ENCODE data around the gene MS4A6A. TPM values are rescaled to one million over a fixed set of nuclear protein-coding genes. Genes with fewer than 3 reads are reported as not detected.
"Not testable (repeated sequence)": the region's sequence is repeated elsewhere in the genome, so short reads cannot be mapped to it uniquely, and the experiment has no call there.

MS4A6A gene
- total RNA-seq, 1 donor from 2014 or later = not detected

- H3K4me3 Mint-ChIP-seq (ENCODE audit: unreplicated experiment) = no peak overlapping the region
- H3K27ac Mint-ChIP-seq (ENCODE audit: unreplicated experiment) = no peak overlapping the region
- peaks cover 1% of the 10 kb centered on the region for H3K4me1 Mint-ChIP-seq (ENCODE audit: low read depth, unreplicated experiment)
- no peak for DNase-seq
- no peaks in the 10 kb centered on the region for H3K27me3 Mint-ChIP-seq (ENCODE audit: unreplicated experiment)
- H3K9me3 Mint-ChIP-seq (ENCODE audit: unreplicated experiment) = peaks cover 7% of the 10 kb centered on the region
- no peak for TF ChIP-seq CTCF (IDR thresholded peaks at IDR 0.05; ENCODE audit: partially characterized antibody, unreplicated experiment)
- H3K36me3 Mint-ChIP-seq (ENCODE audit: unreplicated experiment) = peaks cover 8% of the 10 kb centered on the region
Measured at GRCh38 chr11:60129853-60130252, 53.0 kb downstream of the MS4A6A start.

GRCh38 chr11:60128866-60129265 is 54.0 kb downstream of the MS4A6A start:
- not testable (repeated sequence) for H3K4me3 Mint-ChIP-seq (ENCODE audit: unreplicated experiment); DNase-seq; H3K9me3 Mint-ChIP-seq (ENCODE audit: unreplicated experiment); H3K36me3 Mint-ChIP-seq (ENCODE audit: unreplicated experiment); H3K27me3 Mint-ChIP-seq (ENCODE audit: unreplicated experiment); H3K4me1 Mint-ChIP-seq (ENCODE audit: low read depth, unreplicated experiment); H3K27ac Mint-ChIP-seq (ENCODE audit: unreplicated experiment)

GRCh38 chr11:60128376-60128775 is 54.5 kb downstream of the MS4A6A start:
- no peak overlapping the region for H3K4me3 Mint-ChIP-seq (ENCODE audit: unreplicated experiment)
- no peak for TF ChIP-seq CTCF (IDR thresholded peaks at IDR 0.05; ENCODE audit: partially characterized antibody, unreplicated experiment)
- peaks cover 1% of the 10 kb centered on the region for H3K4me1 Mint-ChIP-seq (ENCODE audit: low read depth, unreplicated experiment)
- peaks cover 7% of the 10 kb centered on the region for H3K9me3 Mint-ChIP-seq (ENCODE audit: unreplicated experiment)
- H3K36me3 Mint-ChIP-seq (ENCODE audit: unreplicated experiment) = peaks cover 3% of the 10 kb centered on the region
- H3K27me3 Mint-ChIP-seq (ENCODE audit: unreplicated experiment) = no peaks in the 10 kb centered on the region
- H3K27ac Mint-ChIP-seq (ENCODE audit: unreplicated experiment) = no peak overlapping the region
- no peak for DNase-seq

- no peak for TF ChIP-seq CTCF (IDR thresholded peaks at IDR 0.05; ENCODE audit: partially characterized antibody, unreplicated experiment)
- peaks cover 1% of the 10 kb centered on the region for H3K4me1 Mint-ChIP-seq (ENCODE audit: low read depth, unreplicated experiment)
- H3K36me3 Mint-ChIP-seq (ENCODE audit: unreplicated experiment) = no peaks in the 10 kb centered on the region
- no peak for DNase-seq
- H3K4me3 Mint-ChIP-seq (ENCODE audit: unreplicated experiment) = no peak overlapping the region
- no peaks in the 10 kb centered on the region for H3K27me3 Mint-ChIP-seq (ENCODE audit: unreplicated experiment)
- H3K9me3 Mint-ChIP-seq (ENCODE audit: unreplicated experiment) = peaks cover 4% of the 10 kb centered on the region
- H3K27ac Mint-ChIP-seq (ENCODE audit: unreplicated experiment) = no peak overlapping the region
Measured at GRCh38 chr11:60127311-60127811, 55.5 kb downstream of the MS4A6A start.

- Mint-ChIP-seq H3K27ac (ENCODE audit: unreplicated experiment) (no peak overlapping the region), H3K9me3 (ENCODE audit: unreplicated experiment) (peaks cover 4% of the 10 kb centered on the region), H3K27me3 (ENCODE audit: unreplicated experiment) (no peaks in the 10 kb centered on the region), H3K4me3 (ENCODE audit: unreplicated experiment) (no peak overlapping the region), H3K36me3 (ENCODE audit: unreplicated experiment) (no peaks in the 10 kb centered on the region), H3K4me1 (ENCODE audit: low read depth, unreplicated experiment) (peaks cover 1% of the 10 kb centered on the region)
- DNase-seq = no peak
- TF ChIP-seq CTCF (IDR thresholded peaks at IDR 0.05; ENCODE audit: partially characterized antibody, unreplicated experiment) = no peak
Measured at GRCh38 chr11:60125956-60126585, 56.8 kb downstream of the MS4A6A start.

Data from glutamatergic neuron (in vitro differentiated cells).